ENCODE data around the gene YES1.
A peak's percentile ranks its signal among the peaks of the same experiment; 100 is the strongest.

The YES1 gene

DNA sequence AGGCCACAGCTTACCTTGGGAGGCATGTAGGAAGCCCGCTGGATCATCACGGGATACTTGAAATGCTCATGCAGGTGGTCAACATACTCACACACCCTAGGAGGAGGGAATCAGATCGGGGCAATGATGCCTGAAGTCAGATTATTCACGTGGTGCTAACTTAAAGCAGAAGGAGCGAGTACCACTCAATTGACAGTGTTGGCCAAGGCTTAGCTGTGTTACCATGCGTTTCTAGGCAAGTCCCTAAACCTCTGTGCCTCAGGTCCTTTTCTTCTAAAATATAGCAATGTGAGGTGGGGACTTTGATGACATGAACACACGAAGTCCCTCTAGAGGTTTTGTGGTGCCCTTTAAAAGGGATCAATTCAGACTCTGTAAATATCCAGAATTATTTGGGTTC lies 136.7 kb downstream of the YES1 start:
- H3K4me3 ChIP-seq (replicated peaks; ENCODE audit: insufficient read depth, low read length): no peak overlapping the region

DNA sequence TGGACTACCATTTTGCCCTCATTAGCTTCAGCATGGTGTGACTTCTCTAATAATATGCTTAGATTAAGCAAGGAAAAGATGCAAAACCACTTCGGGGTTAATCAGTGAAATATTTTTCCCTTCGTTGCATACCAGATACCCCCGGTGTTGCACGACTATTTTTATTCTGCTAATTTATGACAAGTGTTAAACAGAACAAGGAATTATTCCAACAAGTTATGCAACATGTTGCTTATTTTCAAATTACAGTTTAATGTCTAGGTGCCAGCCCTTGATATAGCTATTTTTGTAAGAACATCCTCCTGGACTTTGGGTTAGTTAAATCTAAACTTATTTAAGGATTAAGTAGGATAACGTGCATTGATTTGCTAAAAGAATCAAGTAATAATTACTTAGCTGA lies 138.3 kb downstream of the YES1 start:
- H3K27ac ChIP-seq (replicated peaks): no peak overlapping the region
- DNase-seq (ENCODE audit: low read depth in 1 of 2, low spot score in 1 of 2): no peak

More for the DNA sequence above, 136.7 kb downstream of the YES1 start:
- Histone ChIP-seq H3K27me3 (ENCODE audit: insufficient read depth, poor library complexity, severe bottlenecking) (no peaks in the 10 kb centered on the region), H3K27ac (replicated peaks) (no peak overlapping the region)
- no peak for DNase-seq (ENCODE audit: low read depth in 1 of 2, low spot score in 1 of 2)
- TF ChIP-seq POLR2AphosphoS5 (IDR thresholded peaks at IDR 0.05; ENCODE audit: low read depth): 0 out of 2 replicates have a peak, but pooled peaks have one; percentile 4
- TF ChIP-seq GABPA (IDR thresholded peaks at IDR 0.05; ENCODE audit: low read depth): no peak

DNA sequence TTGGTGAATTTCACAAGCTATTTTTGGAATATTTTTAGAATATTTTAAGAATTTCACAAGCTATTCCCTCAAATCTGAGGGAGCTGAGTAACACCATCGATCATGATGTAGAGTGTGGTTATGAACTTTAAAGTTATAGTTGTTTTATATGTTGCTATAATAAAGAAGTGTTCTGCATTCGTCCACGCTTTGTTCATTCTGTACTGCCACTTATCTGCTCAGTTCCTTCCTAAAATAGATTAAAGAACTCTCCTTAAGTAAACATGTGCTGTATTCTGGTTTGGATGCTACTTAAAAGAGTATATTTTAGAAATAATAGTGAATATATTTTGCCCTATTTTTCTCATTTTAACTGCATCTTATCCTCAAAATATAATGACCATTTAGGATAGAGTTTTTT lies 138.7 kb downstream of the YES1 start:
- no peak for TF ChIP-seq POLR2AphosphoS5 (IDR thresholded peaks at IDR 0.05; ENCODE audit: low read depth)
- TF ChIP-seq SPI1 (IDR thresholded peaks at IDR 0.05; ENCODE audit: borderline replicate concordance, low read depth): no peak
- no peak for TF ChIP-seq GABPA (IDR thresholded peaks at IDR 0.05; ENCODE audit: low read depth)
- TF ChIP-seq, protein P1, sequence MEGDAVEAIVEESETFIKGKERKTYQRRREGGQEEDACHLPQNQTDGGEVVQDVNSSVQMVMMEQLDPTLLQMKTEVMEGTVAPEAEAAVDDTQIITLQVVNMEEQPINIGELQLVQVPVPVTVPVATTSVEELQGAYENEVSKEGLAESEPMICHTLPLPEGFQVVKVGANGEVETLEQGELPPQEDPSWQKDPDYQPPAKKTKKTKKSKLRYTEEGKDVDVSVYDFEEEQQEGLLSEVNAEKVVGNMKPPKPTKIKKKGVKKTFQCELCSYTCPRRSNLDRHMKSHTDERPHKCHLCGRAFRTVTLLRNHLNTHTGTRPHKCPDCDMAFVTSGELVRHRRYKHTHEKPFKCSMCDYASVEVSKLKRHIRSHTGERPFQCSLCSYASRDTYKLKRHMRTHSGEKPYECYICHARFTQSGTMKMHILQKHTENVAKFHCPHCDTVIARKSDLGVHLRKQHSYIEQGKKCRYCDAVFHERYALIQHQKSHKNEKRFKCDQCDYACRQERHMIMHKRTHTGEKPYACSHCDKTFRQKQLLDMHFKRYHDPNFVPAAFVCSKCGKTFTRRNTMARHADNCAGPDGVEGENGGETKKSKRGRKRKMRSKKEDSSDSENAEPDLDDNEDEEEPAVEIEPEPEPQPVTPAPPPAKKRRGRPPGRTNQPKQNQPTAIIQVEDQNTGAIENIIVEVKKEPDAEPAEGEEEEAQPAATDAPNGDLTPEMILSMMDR (IDR thresholded peaks at IDR 0.05; ENCODE audit: insufficient read depth, low read length): no peak
- TF ChIP-seq, protein P2, sequence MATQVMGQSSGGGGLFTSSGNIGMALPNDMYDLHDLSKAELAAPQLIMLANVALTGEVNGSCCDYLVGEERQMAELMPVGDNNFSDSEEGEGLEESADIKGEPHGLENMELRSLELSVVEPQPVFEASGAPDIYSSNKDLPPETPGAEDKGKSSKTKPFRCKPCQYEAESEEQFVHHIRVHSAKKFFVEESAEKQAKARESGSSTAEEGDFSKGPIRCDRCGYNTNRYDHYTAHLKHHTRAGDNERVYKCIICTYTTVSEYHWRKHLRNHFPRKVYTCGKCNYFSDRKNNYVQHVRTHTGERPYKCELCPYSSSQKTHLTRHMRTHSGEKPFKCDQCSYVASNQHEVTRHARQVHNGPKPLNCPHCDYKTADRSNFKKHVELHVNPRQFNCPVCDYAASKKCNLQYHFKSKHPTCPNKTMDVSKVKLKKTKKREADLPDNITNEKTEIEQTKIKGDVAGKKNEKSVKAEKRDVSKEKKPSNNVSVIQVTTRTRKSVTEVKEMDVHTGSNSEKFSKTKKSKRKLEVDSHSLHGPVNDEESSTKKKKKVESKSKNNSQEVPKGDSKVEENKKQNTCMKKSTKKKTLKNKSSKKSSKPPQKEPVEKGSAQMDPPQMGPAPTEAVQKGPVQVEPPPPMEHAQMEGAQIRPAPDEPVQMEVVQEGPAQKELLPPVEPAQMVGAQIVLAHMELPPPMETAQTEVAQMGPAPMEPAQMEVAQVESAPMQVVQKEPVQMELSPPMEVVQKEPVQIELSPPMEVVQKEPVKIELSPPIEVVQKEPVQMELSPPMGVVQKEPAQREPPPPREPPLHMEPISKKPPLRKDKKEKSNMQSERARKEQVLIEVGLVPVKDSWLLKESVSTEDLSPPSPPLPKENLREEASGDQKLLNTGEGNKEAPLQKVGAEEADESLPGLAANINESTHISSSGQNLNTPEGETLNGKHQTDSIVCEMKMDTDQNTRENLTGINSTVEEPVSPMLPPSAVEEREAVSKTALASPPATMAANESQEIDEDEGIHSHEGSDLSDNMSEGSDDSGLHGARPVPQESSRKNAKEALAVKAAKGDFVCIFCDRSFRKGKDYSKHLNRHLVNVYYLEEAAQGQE (IDR thresholded peaks at IDR 0.05; ENCODE audit: insufficient replicate concordance, low read depth): no peak

More for the DNA sequence above, 138.3 kb downstream of the YES1 start:
- Histone ChIP-seq H3K4me3 (replicated peaks; ENCODE audit: insufficient read depth, low read length) (no peak overlapping the region), H3K27me3 (ENCODE audit: insufficient read depth, poor library complexity, severe bottlenecking) (no peaks in the 10 kb centered on the region)
- TF ChIP-seq, protein P2 (IDR thresholded peaks at IDR 0.05; ENCODE audit: insufficient replicate concordance, low read depth): no peak
- TF ChIP-seq POLR2AphosphoS5 (IDR thresholded peaks at IDR 0.05; ENCODE audit: low read depth) (no peak), GABPA (IDR thresholded peaks at IDR 0.05; ENCODE audit: low read depth) (no peak), SPI1 (IDR thresholded peaks at IDR 0.05; ENCODE audit: borderline replicate concordance, low read depth) (no peak)
- TF ChIP-seq, protein P1 (IDR thresholded peaks at IDR 0.05; ENCODE audit: insufficient read depth, low read length): no peak

More for the DNA sequence above, 138.7 kb downstream of the YES1 start:
- no peak for DNase-seq (ENCODE audit: low read depth in 1 of 2, low spot score in 1 of 2)
- Histone ChIP-seq H3K4me3 (replicated peaks; ENCODE audit: insufficient read depth, low read length) (no peak overlapping the region), H3K27me3 (ENCODE audit: insufficient read depth, poor library complexity, severe bottlenecking) (no peaks in the 10 kb centered on the region), H3K27ac (replicated peaks) (no peak overlapping the region)
